GM12891 (cell line): ENCODE results near the gene RHBDL1.

ENCODE experiments used
- PAX5 ChIP-seq: IDR thresholded peaks from 2 replicates; pipeline ENCODE4 v1.6.1; 2011; ENCODE audit warnings: low read length, moderate library complexity, mild to moderate bottlenecking; ENCODE audit not compliant: insufficient read depth, severe bottlenecking
- POLR2A ChIP-seq: IDR thresholded peaks from 2 replicates; pipeline ENCODE4 v1.6.1; 2011; ENCODE audit warnings: low read depth, low read length, control low read depth
- POLR2AphosphoS5 ChIP-seq: IDR thresholded peaks from 2 replicates; pipeline ENCODE4 v1.6.1; 2011; ENCODE audit warnings: low read depth, low read length, control low read depth
- POU2F2 ChIP-seq: IDR thresholded peaks from 2 replicates; pipeline ENCODE4 v1.6.1; 2011; ENCODE audit warnings: low read depth, mild to moderate bottlenecking, control low read depth, low read length, moderate library complexity
- SPI1 ChIP-seq: IDR thresholded peaks from 2 replicates; pipeline ENCODE4 v1.6.1; 2011; ENCODE audit warnings: low read depth, low read length, control low read depth
- TAF1 ChIP-seq: IDR thresholded peaks from 2 replicates; pipeline ENCODE4 v1.6.1; 2011; ENCODE audit warnings: low read depth, low read length, control low read depth

DNA sequence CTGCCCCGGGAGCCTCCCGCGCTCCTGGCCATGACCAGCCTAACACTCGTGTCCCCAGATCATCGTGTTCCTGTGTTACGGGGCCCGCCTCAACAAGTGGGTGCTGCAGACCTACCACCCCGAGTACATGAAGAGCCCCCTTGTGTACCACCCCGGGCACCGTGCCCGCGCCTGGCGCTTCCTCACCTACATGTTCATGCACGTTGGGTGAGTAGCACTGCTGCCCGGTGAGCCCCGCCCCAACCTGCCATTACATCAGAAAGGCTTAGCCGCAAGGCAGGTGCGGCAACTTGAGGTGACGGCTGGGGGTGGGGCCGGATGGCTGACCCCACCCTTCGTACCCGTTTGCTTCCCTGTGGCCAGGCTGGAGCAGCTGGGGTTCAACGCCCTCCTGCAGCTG lies 1.4 kb downstream of the RHBDL1 start:
- no peak for TF ChIP-seq POLR2AphosphoS5
- TF ChIP-seq POLR2A = no peak
- TF ChIP-seq SPI1 = no peak
- TF ChIP-seq TAF1 = no peak
- no peak for TF ChIP-seq POU2F2
- no peak for TF ChIP-seq PAX5
